HepG2 (cell line): ENCODE measurements around the gene TRIM69. TPM values are rescaled to one million over a fixed set of nuclear protein-coding genes. Genes with fewer than 3 reads are reported as not detected.
A peak's percentile ranks its signal among the peaks of the same experiment; 100 is the strongest.

Experiments
- ADNP ChIP-seq: sonication (generic); formaldehyde crosslinking; IDR thresholded peaks from 2 replicates; pipeline ENCODE4 v1.4.0; 2020; ENCODE audit warnings: missing genetic modification reagents
- ARID5B ChIP-seq: IDR thresholded peaks from 2 replicates; pipeline ENCODE4 v1.4.0; 2020; ENCODE audit warnings: mild to moderate bottlenecking, missing genetic modification reagents
- BCL6 ChIP-seq: IDR thresholded peaks from 2 replicates; pipeline ENCODE4 v1.6.1; 2016; ENCODE audit warnings: missing genetic modification reagents, missing compliant biosample characterization
- CCDC6 ChIP-seq: sonication (generic); formaldehyde crosslinking; IDR thresholded peaks from 2 replicates; pipeline ENCODE4 v1.8.1; 2022; ENCODE audit warnings: mild to moderate bottlenecking, missing genetic modification reagents, moderate library complexity
- CENPT ChIP-seq: sonication (generic); formaldehyde crosslinking; IDR thresholded peaks from 2 replicates; pipeline ENCODE4 v1.8.0; 2022; ENCODE audit warnings: low read depth, mild to moderate bottlenecking, moderate library complexity, missing genetic modification reagents
- HDAC1 ChIP-seq: sonication (generic); formaldehyde crosslinking; IDR thresholded peaks from 2 replicates; pipeline ENCODE4 v1.5.1; 2020; ENCODE audit warnings: mild to moderate bottlenecking, missing genetic modification reagents
- IRF2 ChIP-seq: IDR thresholded peaks from 2 replicates; pipeline ENCODE4 v1.6.1; 2018; ENCODE audit warnings: missing genetic modification reagents, missing compliant biosample characterization
- MED1 ChIP-seq: sonication (generic); formaldehyde crosslinking; IDR thresholded peaks from 2 replicates; pipeline ENCODE4 v1.4.0; 2020; ENCODE audit warnings: missing genetic modification reagents
- NBN ChIP-seq: fragments of 450-650 bp; conservative IDR thresholded peaks from 2 replicates; pipeline ENCODE4 v1.6.1; 2017
- PCBP2 ChIP-seq: fragments of 200-400 bp; formaldehyde crosslinking; optimal IDR thresholded peaks from 2 replicates; pipeline ENCODE3; 2018; ENCODE audit warnings: low read length, low read depth; ENCODE audit not compliant: poor library complexity, severe bottlenecking
- TGIF2 ChIP-seq: IDR thresholded peaks from 2 replicates; pipeline ENCODE4 v1.6.1; 2016; ENCODE audit warnings: control low read depth, missing compliant biosample characterization
- YY1 ChIP-seq: IDR thresholded peaks from 2 replicates; pipeline ENCODE4 v1.6.1; 2011; ENCODE audit warnings: low read length, low read depth, moderate library complexity, mild to moderate bottlenecking; ENCODE audit not compliant: insufficient read depth, insufficient replicate concordance
- ZBTB10 ChIP-seq: sonication (generic); formaldehyde crosslinking; IDR thresholded peaks from 2 replicates; pipeline ENCODE4 v1.4.0; 2020; ENCODE audit warnings: missing genetic modification reagents, borderline replicate concordance
- ZMYM3 ChIP-seq: sonication (generic); formaldehyde crosslinking; IDR thresholded peaks from 2 replicates; pipeline ENCODE4 v1.5.1; 2020; ENCODE audit warnings: mild to moderate bottlenecking, missing genetic modification reagents
- ZNF441 ChIP-seq: sonication (generic); formaldehyde crosslinking; IDR thresholded peaks from 2 replicates; pipeline ENCODE4 v1.7.0; 2021; ENCODE audit warnings: missing genetic modification reagents, borderline replicate concordance
- ZNF570 ChIP-seq: sonication (generic); formaldehyde crosslinking; IDR thresholded peaks from 2 replicates; pipeline ENCODE4 v1.4.0; 2020; ENCODE audit warnings: mild to moderate bottlenecking, missing genetic modification reagents, borderline replicate concordance
- ZNF589 ChIP-seq: sonication (generic); formaldehyde crosslinking; conservative IDR thresholded peaks from 2 replicates; pipeline ENCODE4 v1.8.0; 2022; ENCODE audit warnings: mild to moderate bottlenecking, moderate library complexity, missing genetic modification reagents
- polyA plus RNA-seq, 8 experiments: library from polyadenylated mRNA; depleted of rRNA in 3 of 8; stranded (reverse) in 7 of 8; unstranded in 1 of 8; fragments of >200 nt; fragmentation: Illumina TruSeq in 4 of 8; extraction: Trizol in 4 of 8; gene quantifications; 2 replicates each; pipeline versions ENCODE4 v1.2.1 to v1.2.3, GENCODE V29; 2011 to 2016; ENCODE audit warnings: low read depth in 4 of 8, missing spikeins in 1 of 8, mixed read lengths in 1 of 8; ENCODE audit not compliant: insufficient read depth in 1 of 8
- total RNA-seq, 5 experiments: library from RNA; depleted of rRNA; stranded (reverse); fragments of >200 nt; fragmentation: Illumina TruSeq; extraction: Trizol; gene quantifications; 2 replicates each; pipeline ENCODE4 v1.2.3, GENCODE V29; 2016; ENCODE audit warnings: low read depth in 1 of 5
- TF ChIP-seq, protein P1 (sequence below): IDR thresholded peaks from 2 replicates; pipeline ENCODE4 v1.6.1; 2016

The TRIM69 gene
- total and polyA plus RNA-seq, 2 of the 13 experiments (the other 11 are each of a cell fraction or from before 2014, with no cell fraction given): 2.6 to 3.2 TPM

GRCh38 chr15:44728576-44729407, 7.5 kb upstream of the TRIM69 start (continued):
- peak; percentile 29; the same call in 1 of the 2 replicates for TF ChIP-seq ZBTB10
- no peak for TF ChIP-seq PCBP2
- TF ChIP-seq HDAC1 (CRISPR knock-in tag): no peak
- peak; percentile 40 for TF ChIP-seq MED1 (CRISPR knock-in tag)
- TF ChIP-seq ADNP (CRISPR knock-in tag): no peak
- TF ChIP-seq NBN: no peak
- peak; percentile 65 for TF ChIP-seq IRF2 (CRISPR knock-in tag)
- peak; percentile 21; the same call in 1 of the 2 replicates for TF ChIP-seq ARID5B (CRISPR knock-in tag)
- TF ChIP-seq ZNF589 (CRISPR knock-in tag): no peak
- TF ChIP-seq BCL6: peak; percentile 52; the same call in 1 of the 2 replicates
- TF ChIP-seq CCDC6: peak; percentile 52; the same call in 1 of the 2 replicates
- no peak for TF ChIP-seq CENPT
- no peak; the same call in 1 of the 2 replicates for TF ChIP-seq TGIF2 (CRISPR knock-in tag)
- TF ChIP-seq ZMYM3 (CRISPR knock-in tag): no peak; the same call in 1 of the 2 replicates
- TF ChIP-seq YY1: peak; percentile 21
- 0 out of 2 replicates have a peak, but pooled peaks have one; percentile 17 for TF ChIP-seq ZNF441 (CRISPR knock-in tag)
- no peak for TF ChIP-seq ZNF570 (CRISPR knock-in tag)
- TF ChIP-seq, protein P1, sequence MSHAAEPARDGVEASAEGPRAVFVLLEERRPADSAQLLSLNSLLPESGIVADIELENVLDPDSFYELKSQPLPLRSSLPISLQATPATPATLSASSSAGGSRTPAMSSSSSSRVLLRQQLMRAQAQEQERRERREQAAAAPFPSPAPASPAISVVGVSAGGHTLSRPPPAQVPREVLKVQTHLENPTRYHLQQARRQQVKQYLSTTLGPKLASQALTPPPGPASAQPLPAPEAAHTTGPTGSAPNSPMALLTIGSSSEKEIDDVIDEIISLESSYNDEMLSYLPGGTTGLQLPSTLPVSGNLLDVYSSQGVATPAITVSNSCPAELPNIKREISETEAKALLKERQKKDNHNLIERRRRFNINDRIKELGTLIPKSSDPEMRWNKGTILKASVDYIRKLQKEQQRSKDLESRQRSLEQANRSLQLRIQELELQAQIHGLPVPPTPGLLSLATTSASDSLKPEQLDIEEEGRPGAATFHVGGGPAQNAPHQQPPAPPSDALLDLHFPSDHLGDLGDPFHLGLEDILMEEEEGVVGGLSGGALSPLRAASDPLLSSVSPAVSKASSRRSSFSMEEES: peak; percentile 47
